GM23248 (cell line): ENCODE data around the gene CHST9. TPM values are rescaled to one million over a fixed set of nuclear protein-coding genes. Genes with fewer than 3 reads are reported as not detected.

ENCODE experiments used
- DNase-seq: peaks from one replicate; pipeline ENCODE4 v3.0.0-alpha.2; 2015
- H2AFZ ChIP-seq: fragments of 200-600 bp; sonication (generic); 2 replicates; pipeline ENCODE4 v1.6.1; 2016; ENCODE audit warnings: antibody characterized with exemption
- H3F3A ChIP-seq: fragments of 200-600 bp; sonication (generic); 2 replicates; pipeline ENCODE4 v1.6.1; 2016; ENCODE audit warnings: mild to moderate bottlenecking, antibody characterized with exemption, mixed run types; ENCODE audit not compliant: insufficient read depth
- H3K27ac ChIP-seq: fragments of 200-600 bp; sonication (generic); 2 replicates; pipeline ENCODE4 v1.5.1; 2016; ENCODE audit warnings: mild to moderate bottlenecking
- H3K27me3 ChIP-seq: fragments of 200-600 bp; sonication (generic); replicated peaks from 2 replicates; pipeline ENCODE4 v1.6.1; 2016; ENCODE audit warnings: mild to moderate bottlenecking; ENCODE audit not compliant: insufficient read depth
- H3K36me3 ChIP-seq: fragments of 200-600 bp; sonication (generic); 2 replicates; pipeline ENCODE4 v1.6.1; 2016; ENCODE audit warnings: low read depth, mild to moderate bottlenecking
- H3K4me1 ChIP-seq: fragments of 200-600 bp; sonication (generic); 2 replicates; pipeline ENCODE4 v1.6.1; 2016; ENCODE audit warnings: mild to moderate bottlenecking; ENCODE audit not compliant: insufficient read depth
- H3K4me2 ChIP-seq: fragments of 200-600 bp; sonication (generic); one replicate; pipeline ENCODE4 v1.6.1; 2016; ENCODE audit warnings: mild to moderate bottlenecking; ENCODE audit not compliant: unreplicated experiment
- H3K4me3 ChIP-seq: fragments of 200-600 bp; sonication (generic); 2 replicates; pipeline ENCODE4 v1.5.1; 2016; ENCODE audit warnings: mild to moderate bottlenecking
- H3K79me2 ChIP-seq: fragments of 200-600 bp; sonication (generic); 2 replicates; pipeline ENCODE4 v1.6.1; 2016; ENCODE audit warnings: mild to moderate bottlenecking; ENCODE audit not compliant: insufficient read depth
- H3K9ac ChIP-seq: fragments of 200-600 bp; sonication (generic); 2 replicates; pipeline ENCODE4 v1.6.1; 2016; ENCODE audit warnings: mild to moderate bottlenecking
- H3K9me2 ChIP-seq: fragments of 200-600 bp; sonication (generic); 2 replicates; pipeline ENCODE4 v1.6.1; 2016; ENCODE audit warnings: mixed run types, mild to moderate bottlenecking, moderate library complexity; ENCODE audit not compliant: insufficient read depth
- H3K9me3 ChIP-seq: fragments of 200-600 bp; sonication (generic); one replicate; pipeline ENCODE4 v1.6.1; 2017; ENCODE audit warnings: low read depth
- H4K20me1 ChIP-seq: fragments of 200-600 bp; sonication (generic); 2 replicates; pipeline ENCODE4 v1.6.0; 2016; ENCODE audit not compliant: insufficient read depth
- EZH2 ChIP-seq: fragments of 200-600 bp; sonication (generic); IDR thresholded peaks from 2 replicates; pipeline ENCODE4 v1.6.1; 2018; ENCODE audit warnings: antibody characterized with exemption, mild to moderate bottlenecking; ENCODE audit not compliant: insufficient read depth, poor library complexity, severe bottlenecking
- EZH2phosphoT487 ChIP-seq: fragments of 200-600 bp; sonication (generic); IDR thresholded peaks from 2 replicates; pipeline ENCODE4 v1.6.1; 2018; ENCODE audit warnings: antibody characterized with exemption, moderate library complexity, mild to moderate bottlenecking, low read depth; ENCODE audit not compliant: insufficient read depth
- WGBS, 2 experiments: methylation state at CpG; one replicate each; pipeline ENCODE4 v1.1.6; 2015 to 2017; ENCODE audit warnings: low lambda C conversion rate in 2 of 2, low coverage in 1 of 2; ENCODE audit errors: missing lambda C conversion rate in 2 of 2; 5-methylcytosine and 5-hydroxymethylcytosine counted together
- in situ Hi-C: fragments of 300-500 bp; cut with MboI; formaldehyde crosslinking; loops from 2 replicates; pipeline ENCODE4 v1.15.0; 2020
- polyA plus RNA-seq: library from polyadenylated mRNA; unstranded; fragments of >200 nt; fragmentation: Nextera tagmentation; extraction: Ambion mirVana; gene quantifications from 2 replicates; pipeline ENCODE4 v1.2.1, GENCODE V29; 2016
- total RNA-seq: library from RNA; depleted of rRNA; stranded (reverse); fragments of >200 nt; shearing (Covaris generic); gene quantifications from 2 replicates; pipeline ENCODE4 v1.2.3, GENCODE V29; 2014

Gene CHST9
- total and polyA plus RNA-seq, 2 experiments from 2014 or later = not detected

DNA sequence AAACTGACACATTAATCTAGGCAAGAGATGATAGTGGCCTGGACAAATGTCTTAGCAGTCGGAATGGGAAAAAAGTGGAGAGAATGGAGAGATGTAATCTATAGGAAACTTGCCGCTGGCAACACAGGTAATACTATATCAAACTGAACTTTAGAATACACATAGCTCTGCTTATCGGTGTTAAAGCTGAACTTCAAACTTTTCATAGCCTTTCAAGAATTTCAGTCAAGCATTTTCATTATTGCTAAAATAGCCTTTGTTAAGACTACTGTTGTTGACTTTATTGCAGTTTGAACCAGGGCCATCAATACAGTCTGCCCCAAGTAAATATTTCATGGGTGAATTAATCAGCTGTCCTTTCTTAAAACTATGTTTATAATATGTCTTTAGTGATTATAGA, 12.9 kb upstream of the CHST9 start:
- H3K36me3 ChIP-seq = no peaks in the 10 kb centered on the region
- 46 to 48% methylated on average over 3 of the region's 3 CpGs for WGBS, 2 experiments
- no peaks in the 10 kb centered on the region for H3F3A ChIP-seq
- no peak overlapping the region for H3K9ac ChIP-seq
- H3K27me3 ChIP-seq = no peaks in the 10 kb centered on the region
- no peak for TF ChIP-seq EZH2
- no peak for TF ChIP-seq EZH2phosphoT487
- in situ Hi-C loops = no loop called here
- H3K4me1 ChIP-seq = no peaks in the 10 kb centered on the region
- DNase-seq = no peak
- no peak overlapping the region for H3K4me3 ChIP-seq
- no peaks in the 10 kb centered on the region for H3K9me3 ChIP-seq
- no peaks in the 10 kb centered on the region for H3K79me2 ChIP-seq
- H3K9me2 ChIP-seq = no peaks in the 10 kb centered on the region
- no peaks in the 10 kb centered on the region for H4K20me1 ChIP-seq
- no peak overlapping the region for H2AFZ ChIP-seq
- no peak overlapping the region for H3K4me2 ChIP-seq
- H3K27ac ChIP-seq = no peak overlapping the region

DNA sequence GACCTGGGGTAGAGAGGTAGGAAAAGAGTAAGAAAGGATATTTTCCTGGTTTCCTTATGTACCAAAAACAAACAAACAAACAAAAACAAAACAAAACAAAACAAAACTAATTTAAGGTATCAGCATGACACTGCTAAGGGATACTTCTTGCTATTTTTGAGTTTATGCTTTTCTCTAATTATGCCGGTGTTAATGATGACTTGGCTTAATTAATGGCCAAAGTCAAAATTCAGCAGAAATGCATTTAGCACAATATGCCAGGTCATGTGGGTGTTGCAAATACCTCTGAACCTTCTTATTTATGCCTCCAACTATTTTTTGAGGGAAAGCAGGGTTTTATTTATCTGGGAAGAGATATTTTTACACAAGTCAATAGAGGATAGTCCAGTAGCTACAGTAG, 3.2 kb upstream of the CHST9 start:
- Histone ChIP-seq H4K20me1 (no peaks in the 10 kb centered on the region), H3F3A (no peaks in the 10 kb centered on the region), H3K4me2 (no peak overlapping the region), H3K27ac (no peak overlapping the region), H3K79me2 (no peaks in the 10 kb centered on the region), H3K9ac (no peak overlapping the region), H3K27me3 (peaks cover 32% of the 10 kb centered on the region), H3K9me3 (no peaks in the 10 kb centered on the region), H3K36me3 (no peaks in the 10 kb centered on the region), H3K4me3 (no peak overlapping the region), H3K4me1 (no peaks in the 10 kb centered on the region), H3K9me2 (no peaks in the 10 kb centered on the region; the same call in 1 of the 2 replicates), H2AFZ (no peak overlapping the region)
- TF ChIP-seq EZH2 (no peak), EZH2phosphoT487 (no peak)
- DNase-seq = no peak
- in situ Hi-C loops = no loop called here
- 41 to 58% methylated on average over 1 of the region's 1 CpG for WGBS, 2 experiments

DNA sequence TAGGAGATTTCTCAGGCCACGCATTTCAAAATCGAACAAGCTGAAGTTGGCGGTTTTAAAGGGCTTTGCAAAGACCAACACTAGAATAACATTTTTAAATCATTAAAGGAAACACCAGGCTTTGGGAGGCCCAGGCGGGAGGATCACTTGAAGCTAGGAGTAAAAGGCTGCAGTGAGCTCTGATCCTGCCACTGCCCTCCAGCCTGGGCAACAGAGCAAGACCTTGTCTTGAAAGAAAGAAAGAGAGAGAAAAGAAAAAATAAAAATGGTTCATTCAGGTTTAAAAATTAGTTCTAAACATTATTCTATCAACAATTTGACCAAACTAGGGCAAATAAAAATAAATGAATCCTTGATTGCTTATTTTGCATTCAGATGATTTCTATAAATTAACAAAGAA, 789 bp upstream of the CHST9 start:
- Histone ChIP-seq H3K79me2 (no peaks in the 10 kb centered on the region), H3K4me3 (no peak overlapping the region), H3K27ac (no peak overlapping the region), H2AFZ (no peak overlapping the region), H4K20me1 (no peaks in the 10 kb centered on the region), H3K4me1 (no peaks in the 10 kb centered on the region), H3K4me2 (no peak overlapping the region), H3F3A (no peaks in the 10 kb centered on the region), H3K9ac (no peak overlapping the region), H3K27me3 (peaks cover 32% of the 10 kb centered on the region), H3K9me2 (no peaks in the 10 kb centered on the region; the same call in 1 of the 2 replicates), H3K36me3 (no peaks in the 10 kb centered on the region), H3K9me3 (no peaks in the 10 kb centered on the region)
- 68 to 72% methylated on average over 4 of the region's 4 CpGs for WGBS, 2 experiments
- in situ Hi-C loops = no loop called here
- no peak for DNase-seq
- TF ChIP-seq EZH2 = no peak
- TF ChIP-seq EZH2phosphoT487 = no peak

DNA sequence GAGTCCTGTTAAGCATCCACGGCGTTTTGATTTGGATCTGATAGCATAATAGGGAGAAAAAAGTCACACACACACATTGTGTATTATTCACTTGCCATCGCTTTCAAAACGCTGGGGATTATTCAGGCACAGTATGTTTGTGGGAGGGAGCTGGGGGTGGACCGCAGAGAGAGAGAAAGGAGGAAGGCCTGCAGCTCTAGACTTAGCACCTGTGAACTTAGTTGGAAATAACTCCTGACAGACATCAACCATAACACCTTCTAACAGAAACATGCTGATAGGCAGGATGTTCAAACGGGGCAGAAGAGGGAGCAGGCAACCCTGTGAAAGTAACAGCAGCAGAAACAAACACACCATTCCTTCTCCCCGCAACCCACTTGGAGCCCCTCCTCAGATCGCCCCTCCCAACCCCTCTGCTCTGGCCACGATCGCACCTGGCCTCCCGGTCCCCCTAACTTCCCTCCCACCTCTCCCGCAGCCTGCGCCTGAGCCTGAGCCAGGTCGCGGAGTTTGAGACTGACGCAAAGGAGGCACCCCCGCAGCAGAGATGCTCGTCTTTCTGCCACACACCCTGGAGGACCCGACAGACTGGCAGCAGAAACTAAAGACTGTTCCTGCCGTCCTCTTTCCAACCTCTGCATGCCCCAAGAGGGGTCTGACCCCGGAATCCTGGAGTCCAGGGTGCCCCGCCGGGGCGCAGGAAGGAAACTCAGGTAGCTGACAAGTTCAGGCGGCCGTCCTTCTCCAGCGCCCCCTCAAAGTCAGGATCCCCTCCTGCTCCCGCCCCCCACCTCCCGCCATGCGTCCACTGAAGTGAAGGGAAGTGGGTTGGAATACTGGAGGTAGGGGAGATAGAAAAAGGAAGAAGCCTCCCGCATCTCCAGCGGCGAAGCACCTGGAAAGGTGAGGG, 738 bp downstream of the CHST9 start:
- Histone ChIP-seq H3K4me1 (no peaks in the 10 kb centered on the region), H3K36me3 (no peaks in the 10 kb centered on the region), H4K20me1 (no peaks in the 10 kb centered on the region), H3K9me3 (no peaks in the 10 kb centered on the region), H2AFZ (no peak overlapping the region), H3K9ac (no peak overlapping the region), H3K79me2 (no peaks in the 10 kb centered on the region), H3K27me3 (peaks cover 32% of the 10 kb centered on the region), H3K9me2 (no peaks in the 10 kb centered on the region; the same call in 1 of the 2 replicates), H3K27ac (no peak overlapping the region), H3F3A (no peaks in the 10 kb centered on the region), H3K4me2 (no peak overlapping the region), H3K4me3 (no peak overlapping the region)
- no peak for DNase-seq
- 5 to 8% methylated on average over 25 to 33 of the region's 33 CpGs for WGBS, 2 experiments
- TF ChIP-seq EZH2phosphoT487 (no peak), EZH2 (no peak)
- in situ Hi-C loops = no loop called here
